ENCODE data around the gene KLF6. TPM values are rescaled to one million over a fixed set of nuclear protein-coding genes. Genes with fewer than 3 reads are reported as not detected.

KLF6 gene
- total RNA-seq, 4 donors from 2014 or later = 23.3 to 84.7 (median 49.8) TPM

GRCh38 chr10:3741688-3742461 is 43.1 kb downstream of the KLF6 start:
- TF ChIP-seq CTCF (IDR thresholded peaks at IDR 0.05 in 4 of 5, conservative IDR thresholded peaks at IDR 0.05 in 1 of 5) (no peak), POLR2A (IDR thresholded peaks at IDR 0.05) (no peak)
- H3K27ac ChIP-seq = peak overlapping the region in 2 of 4 donors; percentile 4 to 24
- H3K9me3 ChIP-seq = no peaks in the 10 kb centered on the region
- ATAC-seq (no peak), DNase-seq (no peak)
- H3K4me1 ChIP-seq = peaks cover 5 to 10% of the 10 kb centered on the region in 2 donors
- intact Hi-C loops (cut with DNase I; ENCODE audit: low total_unique reads) = loop anchor here (10.0 kb wide), 2 partner anchors 83 to 1033 kb away; no protein-coding TSS in a partner anchor
- H3K4me3 ChIP-seq = no peak overlapping the region
- in situ Hi-C loops (cut with MboI; ENCODE audit: low sequenced_read_pairs in 4 of 4) = no loop called here
- no peaks in the 10 kb centered on the region for H3K27me3 ChIP-seq
- H3K36me3 ChIP-seq = no peaks in the 10 kb centered on the region

- H3K27me3 ChIP-seq = no peaks in the 10 kb centered on the region
- H3K9me3 ChIP-seq = no peaks in the 10 kb centered on the region
- no peak for DNase-seq
- TF ChIP-seq POLR2A (IDR thresholded peaks at IDR 0.05) (no peak), CTCF (IDR thresholded peaks at IDR 0.05 in 4 of 5, conservative IDR thresholded peaks at IDR 0.05 in 1 of 5) (no peak)
- H3K27ac ChIP-seq = peak overlapping the region; percentile 19 to 56 (median 40)
- ATAC-seq = peak; percentile 88 to 96
- in situ Hi-C loops (cut with MboI; ENCODE audit: low sequenced_read_pairs in 4 of 4) = no loop called here
- intact Hi-C loops (cut with DNase I; ENCODE audit: low total_unique reads) = loop anchor here (10.0 kb wide), 2 partner anchors 84 to 1034 kb away; no protein-coding TSS in a partner anchor
- H3K4me1 ChIP-seq = peaks cover 2 to 3% of the 10 kb centered on the region in 2 donors
- H3K36me3 ChIP-seq = no peaks in the 10 kb centered on the region
- no peak overlapping the region for H3K4me3 ChIP-seq
These were observed 44.7 kb downstream of the KLF6 start for GRCh38 chr10:3740157-3740871.

GRCh38 chr10:3738855-3739350 is 46.1 kb downstream of the KLF6 start:
- peaks cover 0 to 3% of the 10 kb centered on the region in 2 donors for H3K4me1 ChIP-seq
- H3K36me3 ChIP-seq = no peaks in the 10 kb centered on the region
- ATAC-seq (no peak), DNase-seq (no peak)
- H3K27ac ChIP-seq = no peak overlapping the region
- no peak overlapping the region for H3K4me3 ChIP-seq
- intact Hi-C loops (cut with DNase I; ENCODE audit: low total_unique reads) = no loop called here
- in situ Hi-C loops (cut with MboI; ENCODE audit: low sequenced_read_pairs in 4 of 4) = no loop called here
- no peaks in the 10 kb centered on the region for H3K27me3 ChIP-seq
- H3K9me3 ChIP-seq = no peaks in the 10 kb centered on the region
- no peak for TF ChIP-seq POLR2A (IDR thresholded peaks at IDR 0.05)
- no peak for TF ChIP-seq CTCF (IDR thresholded peaks at IDR 0.05 in 4 of 5, conservative IDR thresholded peaks at IDR 0.05 in 1 of 5)

GRCh38 chr10:3737864-3738263 is 47.1 kb downstream of the KLF6 start:
- Histone ChIP-seq H3K36me3 (no peaks in the 10 kb centered on the region), H3K4me1 (peaks cover 0 to 3% of the 10 kb centered on the region in 2 donors), H3K4me3 (no peak overlapping the region), H3K9me3 (no peaks in the 10 kb centered on the region), H3K27me3 (no peaks in the 10 kb centered on the region), H3K27ac (no peak overlapping the region)
- in situ Hi-C loops (cut with MboI; ENCODE audit: low sequenced_read_pairs in 4 of 4) (no loop called here), intact Hi-C loops (cut with DNase I; ENCODE audit: low total_unique reads) (no loop called here)
- ATAC-seq (no peak), DNase-seq (no peak)
- no peak for TF ChIP-seq POLR2A (IDR thresholded peaks at IDR 0.05)
- no peak for TF ChIP-seq CTCF (IDR thresholded peaks at IDR 0.05 in 4 of 5, conservative IDR thresholded peaks at IDR 0.05 in 1 of 5)

Measured in gastrocnemius medialis (tissue), 4 donors.